Ramos (cell line): ENCODE data around the gene PRMT6.
"Not testable (repeated sequence)": the region's sequence is repeated elsewhere in the genome, so short reads cannot be mapped to it uniquely, and the experiment has no call there.

Experiments
- in situ Hi-C: fragments of 300-500 bp; cut with MboI; formaldehyde crosslinking; loops from one replicate; pipeline ENCODE4 v1.14.3; 2022; ENCODE audit warnings: low sequenced_read_pairs; ENCODE audit not compliant: unreplicated experiment

The PRMT6 gene

DNA sequence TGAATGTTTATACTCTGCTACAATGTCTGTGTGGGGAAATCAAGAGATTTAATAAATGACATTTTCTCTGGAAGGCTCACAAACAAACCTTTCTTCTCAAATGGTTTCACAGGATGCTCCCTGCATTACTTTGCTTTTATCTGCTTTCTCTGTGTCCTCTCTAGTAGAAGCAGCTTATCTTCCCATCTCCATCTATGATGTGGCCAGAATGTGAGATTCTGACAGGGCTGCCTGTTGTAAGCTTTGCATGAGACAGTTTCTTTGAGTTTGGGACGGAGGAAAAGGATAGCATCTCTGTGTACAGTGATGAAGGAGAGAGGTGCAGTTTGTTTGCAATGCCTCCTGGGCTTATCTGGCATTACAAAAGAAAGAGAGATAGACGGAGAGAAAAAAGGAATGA, 24.6 kb downstream of the PRMT6 start:
- in situ Hi-C loops = no loop called here

DNA sequence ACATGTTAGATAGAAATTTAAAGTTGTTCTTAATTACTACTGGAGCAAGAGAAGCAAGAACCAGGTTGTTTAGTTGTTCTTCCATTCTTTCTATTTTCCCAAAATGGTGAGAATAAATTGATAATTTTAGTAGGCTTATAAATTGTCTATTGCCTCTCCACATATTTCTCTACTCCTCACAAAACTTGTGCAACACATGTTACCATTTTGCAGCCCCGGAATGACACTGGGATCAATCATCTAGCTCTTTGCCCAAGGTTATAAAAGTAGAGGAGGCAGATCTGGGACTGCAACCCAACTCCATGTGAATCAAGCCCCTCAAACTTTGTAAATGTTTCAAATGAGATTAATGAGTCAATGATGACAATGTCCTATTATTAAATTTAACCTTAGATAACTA, 34.9 kb downstream of the PRMT6 start:
- in situ Hi-C loops = no loop called here

DNA sequence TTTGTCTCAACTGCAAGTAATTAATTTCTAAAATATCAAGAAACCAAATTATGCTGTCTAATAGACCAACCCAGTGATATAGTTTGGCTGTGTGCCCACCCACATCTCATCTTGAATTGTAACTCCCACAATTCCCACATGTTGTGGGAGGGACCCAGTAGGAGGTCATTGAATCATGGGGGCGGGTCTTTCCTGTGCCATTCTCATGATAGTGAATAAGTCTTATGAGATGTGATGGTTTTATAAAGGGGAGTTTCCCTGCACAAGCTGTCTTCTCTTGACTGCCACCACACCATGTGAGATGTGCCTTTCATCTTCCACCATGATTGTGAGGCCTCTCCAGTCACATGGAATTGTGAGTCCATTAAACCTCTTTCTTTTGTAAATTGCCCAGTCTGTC, 36.9 kb downstream of the PRMT6 start:
- in situ Hi-C loops = not testable (repeated sequence)

DNA sequence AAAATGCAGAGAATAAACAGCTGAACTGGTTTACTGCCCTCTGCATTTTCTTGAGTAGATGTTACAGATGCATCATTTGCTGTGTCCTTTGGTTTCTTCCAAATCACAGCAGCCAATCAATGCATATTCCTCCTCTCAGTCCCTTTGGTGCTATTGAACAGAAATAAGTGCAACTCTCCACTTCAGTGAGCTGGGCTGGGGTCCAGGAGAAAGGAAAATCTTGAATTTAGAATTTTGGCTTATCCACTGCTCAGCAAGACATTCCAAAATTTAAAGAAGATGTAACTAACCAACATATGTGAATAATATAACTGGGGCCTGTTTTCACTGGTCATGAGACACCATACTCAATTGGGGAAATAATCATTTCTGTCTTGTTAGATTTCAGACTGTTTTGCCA, 39.2 kb downstream of the PRMT6 start:
- in situ Hi-C loops = no loop called here

DNA sequence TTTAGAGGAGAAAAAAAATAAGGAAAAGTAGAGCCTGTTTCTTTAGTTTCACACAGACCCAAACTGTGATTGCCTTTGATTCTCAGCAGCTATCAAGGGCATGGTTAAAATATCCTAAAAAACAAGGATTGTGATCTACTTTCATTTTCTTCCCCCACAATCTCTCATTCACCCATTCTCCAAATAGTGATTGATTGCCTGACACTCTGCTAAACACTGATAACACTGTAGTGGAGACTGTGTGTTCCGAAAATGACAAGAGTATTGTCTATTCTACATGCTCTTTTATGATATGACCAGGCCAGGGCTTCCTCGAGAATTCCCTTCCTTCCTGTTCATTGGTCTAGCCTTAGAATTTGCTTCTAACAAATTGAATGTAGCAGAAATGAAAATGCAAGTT, 40.2 kb downstream of the PRMT6 start:
- in situ Hi-C loops = no loop called here

DNA sequence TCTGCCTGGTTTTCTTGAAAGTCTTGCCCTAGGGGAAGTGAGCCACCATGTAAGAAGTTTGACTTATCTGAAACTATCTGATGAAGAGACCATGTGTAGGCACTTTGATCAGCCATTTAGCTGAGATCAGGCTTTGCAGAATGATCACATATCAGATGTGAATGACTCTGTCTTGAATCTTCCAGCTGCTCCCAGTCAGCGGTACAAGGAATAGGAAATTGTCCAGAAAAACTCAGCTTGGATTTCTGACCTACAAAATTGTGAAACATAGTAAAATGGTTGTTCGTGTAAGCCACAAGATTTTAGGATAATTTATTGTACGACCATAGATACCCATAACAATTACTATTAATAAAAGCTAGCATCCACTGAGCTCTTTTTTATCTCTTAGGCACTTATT, 42.5 kb downstream of the PRMT6 start:
- in situ Hi-C loops = no loop called here

DNA sequence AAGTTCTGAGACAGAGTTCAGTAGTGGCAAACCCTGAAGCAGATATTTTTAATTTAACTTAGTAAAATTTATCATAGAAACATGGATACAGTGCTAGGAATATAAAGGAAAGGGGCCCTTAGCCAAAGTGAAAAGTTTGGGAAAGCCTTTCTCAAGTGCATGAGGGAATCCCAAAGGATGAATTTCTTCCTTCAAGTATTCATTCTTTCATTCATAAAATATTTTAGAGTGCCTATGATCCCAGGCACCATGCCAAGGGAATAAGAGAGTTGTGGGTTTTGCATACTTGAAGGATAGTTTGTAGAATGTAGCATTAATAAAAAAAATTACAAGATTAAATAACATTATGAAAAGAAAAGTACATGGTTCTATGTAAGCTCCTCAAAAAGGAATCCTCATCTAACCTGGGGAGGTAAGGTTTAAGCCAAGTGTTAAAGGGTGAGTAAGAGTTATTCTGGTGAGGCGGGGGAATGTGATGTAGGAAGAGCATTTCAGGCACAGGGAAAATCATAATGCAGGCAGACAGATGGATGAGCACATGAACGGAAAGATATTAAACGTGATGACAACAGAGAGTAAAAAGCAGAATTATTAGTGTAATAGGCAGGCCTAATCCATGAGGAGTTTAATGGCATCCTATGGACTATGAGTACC, 44.0 kb downstream of the PRMT6 start:
- in situ Hi-C loops = no loop called here

DNA sequence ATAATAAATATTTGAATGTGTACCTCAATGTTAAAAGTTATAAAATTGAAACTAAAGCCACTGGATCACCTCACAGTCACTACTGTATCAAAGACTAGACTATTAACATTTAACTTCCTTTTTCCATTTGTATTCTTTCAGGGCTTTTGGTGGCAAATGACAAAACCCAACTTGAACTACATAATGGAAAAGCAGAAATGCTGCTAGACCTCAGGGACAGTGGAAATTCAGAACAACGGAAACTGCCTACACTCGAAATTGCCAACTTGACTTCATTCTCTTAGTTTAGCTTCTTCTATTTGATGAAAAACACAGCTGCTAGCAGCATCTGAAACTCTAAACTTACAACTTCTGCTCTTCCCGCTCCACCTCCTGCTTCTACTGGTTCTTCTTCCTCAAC, 49.4 kb downstream of the PRMT6 start:
- in situ Hi-C loops = no loop called here
